Measurements from ENCODE around the gene PHLDA1.

GRCh38 chr12:76010732-76011458 lies 20.7 kb downstream of the PHLDA1 start:
- no peak for TF ChIP-seq USF1 (CRISPR knock-in tag; IDR thresholded peaks at IDR 0.05)
- TF ChIP-seq, protein P1, sequence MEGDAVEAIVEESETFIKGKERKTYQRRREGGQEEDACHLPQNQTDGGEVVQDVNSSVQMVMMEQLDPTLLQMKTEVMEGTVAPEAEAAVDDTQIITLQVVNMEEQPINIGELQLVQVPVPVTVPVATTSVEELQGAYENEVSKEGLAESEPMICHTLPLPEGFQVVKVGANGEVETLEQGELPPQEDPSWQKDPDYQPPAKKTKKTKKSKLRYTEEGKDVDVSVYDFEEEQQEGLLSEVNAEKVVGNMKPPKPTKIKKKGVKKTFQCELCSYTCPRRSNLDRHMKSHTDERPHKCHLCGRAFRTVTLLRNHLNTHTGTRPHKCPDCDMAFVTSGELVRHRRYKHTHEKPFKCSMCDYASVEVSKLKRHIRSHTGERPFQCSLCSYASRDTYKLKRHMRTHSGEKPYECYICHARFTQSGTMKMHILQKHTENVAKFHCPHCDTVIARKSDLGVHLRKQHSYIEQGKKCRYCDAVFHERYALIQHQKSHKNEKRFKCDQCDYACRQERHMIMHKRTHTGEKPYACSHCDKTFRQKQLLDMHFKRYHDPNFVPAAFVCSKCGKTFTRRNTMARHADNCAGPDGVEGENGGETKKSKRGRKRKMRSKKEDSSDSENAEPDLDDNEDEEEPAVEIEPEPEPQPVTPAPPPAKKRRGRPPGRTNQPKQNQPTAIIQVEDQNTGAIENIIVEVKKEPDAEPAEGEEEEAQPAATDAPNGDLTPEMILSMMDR (IDR thresholded peaks at IDR 0.05): no peak
- TF ChIP-seq FOXJ3 (CRISPR knock-in tag; IDR thresholded peaks at IDR 0.05; ENCODE audit: borderline replicate concordance): no peak
- TF ChIP-seq NR2C2 (CRISPR knock-in tag; IDR thresholded peaks at IDR 0.05): no peak
- TF ChIP-seq, protein P2, sequence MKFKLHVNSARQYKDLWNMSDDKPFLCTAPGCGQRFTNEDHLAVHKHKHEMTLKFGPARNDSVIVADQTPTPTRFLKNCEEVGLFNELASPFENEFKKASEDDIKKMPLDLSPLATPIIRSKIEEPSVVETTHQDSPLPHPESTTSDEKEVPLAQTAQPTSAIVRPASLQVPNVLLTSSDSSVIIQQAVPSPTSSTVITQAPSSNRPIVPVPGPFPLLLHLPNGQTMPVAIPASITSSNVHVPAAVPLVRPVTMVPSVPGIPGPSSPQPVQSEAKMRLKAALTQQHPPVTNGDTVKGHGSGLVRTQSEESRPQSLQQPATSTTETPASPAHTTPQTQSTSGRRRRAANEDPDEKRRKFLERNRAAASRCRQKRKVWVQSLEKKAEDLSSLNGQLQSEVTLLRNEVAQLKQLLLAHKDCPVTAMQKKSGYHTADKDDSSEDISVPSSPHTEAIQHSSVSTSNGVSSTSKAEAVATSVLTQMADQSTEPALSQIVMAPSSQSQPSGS (CRISPR knock-in tag; IDR thresholded peaks at IDR 0.05; ENCODE audit: borderline replicate concordance, low read depth): no peak
- no peak for TF ChIP-seq ZBTB21 (CRISPR knock-in tag; IDR thresholded peaks at IDR 0.05; ENCODE audit: borderline replicate concordance)
- TF ChIP-seq NFYB (CRISPR knock-in tag; conservative IDR thresholded peaks at IDR 0.05; ENCODE audit: low read depth): no peak
- TF ChIP-seq, protein P3, sequence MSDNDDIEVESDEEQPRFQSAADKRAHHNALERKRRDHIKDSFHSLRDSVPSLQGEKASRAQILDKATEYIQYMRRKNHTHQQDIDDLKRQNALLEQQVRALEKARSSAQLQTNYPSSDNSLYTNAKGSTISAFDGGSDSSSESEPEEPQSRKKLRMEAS (CRISPR knock-in tag; IDR thresholded peaks at IDR 0.05): no peak

Data from WTC11 (cell line).